Fibroblast of villous mesenchyme (primary cell): ENCODE data around the gene TOP2B. TPM values are rescaled to one million over a fixed set of nuclear protein-coding genes. Genes with fewer than 3 reads are reported as not detected.

Experiments used
- DNase-seq: peaks from one replicate; pipeline ENCODE4 v3.0.0-alpha.2; 2010; ENCODE audit warnings: low read depth
- H3K4me3 ChIP-seq: 2 replicates; pipeline ENCODE4 v1.5.1; 2011; ENCODE audit warnings: low read depth, mild to moderate bottlenecking, low read length
- total RNA-seq: library from RNA; depleted of rRNA; stranded (reverse); fragments of >200 nt; gene quantifications from 2 replicates; pipeline ENCODE4 v1.2.3, GENCODE V29; 2012
- TF ChIP-seq, protein P1 (sequence below): IDR thresholded peaks from 2 replicates; pipeline ENCODE4 v1.5.1; 2012; ENCODE audit warnings: low read depth, mild to moderate bottlenecking, low read length; ENCODE audit not compliant: insufficient read depth

Gene TOP2B
- total RNA-seq, 1 donor: 88.5 TPM

DNA sequence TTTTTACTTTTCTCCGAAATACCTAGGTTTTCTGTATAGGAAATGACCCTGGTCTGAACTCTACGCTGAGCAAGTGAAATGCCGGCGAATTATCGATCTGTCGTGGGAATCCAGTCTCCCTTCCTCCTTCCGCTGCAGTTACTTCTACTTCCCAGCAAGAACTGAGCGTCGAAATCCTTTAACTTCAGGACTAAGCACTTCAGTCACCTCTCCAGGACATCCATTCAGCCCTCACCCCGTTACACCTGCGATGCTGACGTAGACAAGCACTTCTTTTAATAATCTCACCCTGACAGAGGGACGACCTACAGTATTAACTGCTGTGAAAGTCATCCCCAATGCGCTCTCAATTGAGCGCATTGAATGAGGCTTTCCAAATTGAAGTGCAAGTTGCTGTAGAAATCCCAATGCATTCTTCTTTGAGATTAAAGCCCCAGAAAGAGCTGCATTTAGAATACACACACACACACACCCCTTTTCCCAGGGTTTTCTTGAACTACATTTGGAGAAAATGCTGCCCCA is 1.3 kb downstream of the TOP2B start:
- TF ChIP-seq, protein P1, sequence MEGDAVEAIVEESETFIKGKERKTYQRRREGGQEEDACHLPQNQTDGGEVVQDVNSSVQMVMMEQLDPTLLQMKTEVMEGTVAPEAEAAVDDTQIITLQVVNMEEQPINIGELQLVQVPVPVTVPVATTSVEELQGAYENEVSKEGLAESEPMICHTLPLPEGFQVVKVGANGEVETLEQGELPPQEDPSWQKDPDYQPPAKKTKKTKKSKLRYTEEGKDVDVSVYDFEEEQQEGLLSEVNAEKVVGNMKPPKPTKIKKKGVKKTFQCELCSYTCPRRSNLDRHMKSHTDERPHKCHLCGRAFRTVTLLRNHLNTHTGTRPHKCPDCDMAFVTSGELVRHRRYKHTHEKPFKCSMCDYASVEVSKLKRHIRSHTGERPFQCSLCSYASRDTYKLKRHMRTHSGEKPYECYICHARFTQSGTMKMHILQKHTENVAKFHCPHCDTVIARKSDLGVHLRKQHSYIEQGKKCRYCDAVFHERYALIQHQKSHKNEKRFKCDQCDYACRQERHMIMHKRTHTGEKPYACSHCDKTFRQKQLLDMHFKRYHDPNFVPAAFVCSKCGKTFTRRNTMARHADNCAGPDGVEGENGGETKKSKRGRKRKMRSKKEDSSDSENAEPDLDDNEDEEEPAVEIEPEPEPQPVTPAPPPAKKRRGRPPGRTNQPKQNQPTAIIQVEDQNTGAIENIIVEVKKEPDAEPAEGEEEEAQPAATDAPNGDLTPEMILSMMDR: no peak
- DNase-seq: peak; percentile 31
- peak overlapping the region; percentile 80 for H3K4me3 ChIP-seq

- TF ChIP-seq, protein P1: no peak
- H3K4me3 ChIP-seq: peak overlapping the region; percentile 80
- DNase-seq: peak; percentile 19
These were observed 1.9 kb downstream of the TOP2B start for GRCh38 chr3:25662736-25663320.

GRCh38 chr3:25661694-25662437 is 2.8 kb downstream of the TOP2B start:
- DNase-seq: peak; percentile 25
- H3K4me3 ChIP-seq: peak overlapping the region; percentile 80
- TF ChIP-seq, protein P1: no peak

DNA sequence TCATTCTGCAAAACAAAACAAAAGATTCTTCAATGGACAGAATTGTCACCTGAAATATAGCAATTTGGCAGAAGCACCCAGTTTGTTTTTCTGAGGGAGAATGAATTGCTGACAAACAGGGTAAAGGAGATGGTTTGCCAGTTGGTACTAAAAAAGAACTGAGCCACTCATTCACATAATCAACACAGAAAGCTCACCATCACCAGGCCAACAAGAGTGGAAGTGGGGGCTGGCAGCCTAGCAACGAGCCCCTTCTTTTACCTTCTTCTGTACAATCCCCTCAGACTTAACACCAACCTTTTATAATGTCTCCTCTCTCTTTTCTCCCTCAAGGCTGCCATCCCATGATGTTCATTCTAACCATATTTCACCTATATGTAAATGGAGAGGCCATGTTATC is 5.9 kb downstream of the TOP2B start:
- no peak overlapping the region for H3K4me3 ChIP-seq
- TF ChIP-seq, protein P1: no peak
- no peak for DNase-seq

DNA sequence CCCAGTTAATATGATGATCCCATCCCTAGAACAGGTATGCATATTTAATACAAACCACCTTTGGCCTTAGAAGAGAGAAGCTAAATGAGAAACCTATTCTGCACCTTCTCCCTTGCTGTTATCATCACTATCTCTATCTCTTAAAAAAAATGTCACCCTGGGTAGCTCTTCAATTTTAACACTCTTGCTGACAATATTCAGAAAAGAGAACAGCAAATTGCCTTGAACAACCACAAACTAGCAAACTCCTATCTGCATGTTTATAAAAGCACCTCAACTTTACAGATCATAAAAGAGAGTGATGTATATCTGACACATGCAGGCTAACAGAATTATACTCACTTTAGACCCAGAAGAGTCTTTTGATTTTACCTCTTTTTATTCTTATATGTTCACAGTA is 7.4 kb downstream of the TOP2B start:
- TF ChIP-seq, protein P1: no peak
- DNase-seq: no peak
- H3K4me3 ChIP-seq: no peak overlapping the region

GRCh38 chr3:25655659-25656058 is 9.0 kb downstream of the TOP2B start:
- no peak overlapping the region for H3K4me3 ChIP-seq
- TF ChIP-seq, protein P1: no peak
- no peak for DNase-seq
